HCT116 (cell line): ENCODE measurements around the gene NAV1.

Experiments used
- POLR2A ChIP-seq: IDR thresholded peaks from 2 replicates; pipeline ENCODE4 v1.7.0; 2011; ENCODE audit warnings: borderline replicate concordance; ENCODE audit not compliant: insufficient read depth, insufficient read length; ENCODE audit errors: extremely low read depth
- POLR2AphosphoS5 ChIP-seq: IDR thresholded peaks from 2 replicates; pipeline ENCODE4 v1.6.1; 2011; ENCODE audit warnings: mild to moderate bottlenecking, low read depth, low read length, moderate library complexity
- SP1 ChIP-seq: IDR thresholded peaks from 2 replicates; pipeline ENCODE4 v1.6.1; 2012; ENCODE audit warnings: low read depth
- TF ChIP-seq, protein P1 (sequence below), 3 experiments: fragments of 200-600 bp in 1 of 3; sonication (generic) in 1 of 3; IDR thresholded peaks in 2 of 3; conservative IDR thresholded peaks in 1 of 3; 2 replicates each; pipeline ENCODE4 v1.5.1; 2012 to 2017; ENCODE audit warnings: low read depth in 2 of 3, low read length in 2 of 3, antibody characterized with exemption in 1 of 3, borderline replicate concordance in 1 of 3, control low read depth in 1 of 3, mild to moderate bottlenecking in 1 of 3, mixed read lengths in 1 of 3, mixed run types in 1 of 3, moderate library complexity in 1 of 3; ENCODE audit not compliant: insufficient read depth in 1 of 3
- TF ChIP-seq, protein P2 (sequence below): IDR thresholded peaks from 2 replicates; pipeline ENCODE4 v1.6.1; 2012; ENCODE audit warnings: low read depth

GRCh38 chr1:201491896-201492511 is 46.9 kb upstream of the NAV1 start:
- TF ChIP-seq POLR2AphosphoS5 (no peak), SP1 (no peak), POLR2A (no peak)
- TF ChIP-seq, protein P1, sequence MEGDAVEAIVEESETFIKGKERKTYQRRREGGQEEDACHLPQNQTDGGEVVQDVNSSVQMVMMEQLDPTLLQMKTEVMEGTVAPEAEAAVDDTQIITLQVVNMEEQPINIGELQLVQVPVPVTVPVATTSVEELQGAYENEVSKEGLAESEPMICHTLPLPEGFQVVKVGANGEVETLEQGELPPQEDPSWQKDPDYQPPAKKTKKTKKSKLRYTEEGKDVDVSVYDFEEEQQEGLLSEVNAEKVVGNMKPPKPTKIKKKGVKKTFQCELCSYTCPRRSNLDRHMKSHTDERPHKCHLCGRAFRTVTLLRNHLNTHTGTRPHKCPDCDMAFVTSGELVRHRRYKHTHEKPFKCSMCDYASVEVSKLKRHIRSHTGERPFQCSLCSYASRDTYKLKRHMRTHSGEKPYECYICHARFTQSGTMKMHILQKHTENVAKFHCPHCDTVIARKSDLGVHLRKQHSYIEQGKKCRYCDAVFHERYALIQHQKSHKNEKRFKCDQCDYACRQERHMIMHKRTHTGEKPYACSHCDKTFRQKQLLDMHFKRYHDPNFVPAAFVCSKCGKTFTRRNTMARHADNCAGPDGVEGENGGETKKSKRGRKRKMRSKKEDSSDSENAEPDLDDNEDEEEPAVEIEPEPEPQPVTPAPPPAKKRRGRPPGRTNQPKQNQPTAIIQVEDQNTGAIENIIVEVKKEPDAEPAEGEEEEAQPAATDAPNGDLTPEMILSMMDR (IDR thresholded peaks at IDR 0.05 in 2 of 3, conservative IDR thresholded peaks at IDR 0.05 in 1 of 3; ENCODE audit: borderline replicate concordance in 1 of 3, insufficient read depth in 1 of 3, low read depth in 2 of 3, low read length in 2 of 3): no peak
- TF ChIP-seq, protein P2, sequence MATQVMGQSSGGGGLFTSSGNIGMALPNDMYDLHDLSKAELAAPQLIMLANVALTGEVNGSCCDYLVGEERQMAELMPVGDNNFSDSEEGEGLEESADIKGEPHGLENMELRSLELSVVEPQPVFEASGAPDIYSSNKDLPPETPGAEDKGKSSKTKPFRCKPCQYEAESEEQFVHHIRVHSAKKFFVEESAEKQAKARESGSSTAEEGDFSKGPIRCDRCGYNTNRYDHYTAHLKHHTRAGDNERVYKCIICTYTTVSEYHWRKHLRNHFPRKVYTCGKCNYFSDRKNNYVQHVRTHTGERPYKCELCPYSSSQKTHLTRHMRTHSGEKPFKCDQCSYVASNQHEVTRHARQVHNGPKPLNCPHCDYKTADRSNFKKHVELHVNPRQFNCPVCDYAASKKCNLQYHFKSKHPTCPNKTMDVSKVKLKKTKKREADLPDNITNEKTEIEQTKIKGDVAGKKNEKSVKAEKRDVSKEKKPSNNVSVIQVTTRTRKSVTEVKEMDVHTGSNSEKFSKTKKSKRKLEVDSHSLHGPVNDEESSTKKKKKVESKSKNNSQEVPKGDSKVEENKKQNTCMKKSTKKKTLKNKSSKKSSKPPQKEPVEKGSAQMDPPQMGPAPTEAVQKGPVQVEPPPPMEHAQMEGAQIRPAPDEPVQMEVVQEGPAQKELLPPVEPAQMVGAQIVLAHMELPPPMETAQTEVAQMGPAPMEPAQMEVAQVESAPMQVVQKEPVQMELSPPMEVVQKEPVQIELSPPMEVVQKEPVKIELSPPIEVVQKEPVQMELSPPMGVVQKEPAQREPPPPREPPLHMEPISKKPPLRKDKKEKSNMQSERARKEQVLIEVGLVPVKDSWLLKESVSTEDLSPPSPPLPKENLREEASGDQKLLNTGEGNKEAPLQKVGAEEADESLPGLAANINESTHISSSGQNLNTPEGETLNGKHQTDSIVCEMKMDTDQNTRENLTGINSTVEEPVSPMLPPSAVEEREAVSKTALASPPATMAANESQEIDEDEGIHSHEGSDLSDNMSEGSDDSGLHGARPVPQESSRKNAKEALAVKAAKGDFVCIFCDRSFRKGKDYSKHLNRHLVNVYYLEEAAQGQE: no peak
